DOHH2 (cell line): ENCODE results near the gene LIMS1.

Experiments
- H3F3A ChIP-seq: fragments of 200-600 bp; sonication (generic), shearing (Covaris generic); 2 replicates; pipeline ENCODE4 v1.6.0; 2016; ENCODE audit warnings: antibody characterized with exemption, mild to moderate bottlenecking; ENCODE audit not compliant: control insufficient read depth, insufficient read depth
- H3K27ac ChIP-seq: fragments of 200-600 bp; sonication (generic); 2 replicates; pipeline ENCODE4 v1.5.1; 2014; ENCODE audit warnings: low read depth, mild to moderate bottlenecking, low read length, moderate library complexity
- H3K27me3 ChIP-seq: fragments of 200-600 bp; sonication (generic); 2 replicates; pipeline ENCODE4 v1.6.1; 2014; ENCODE audit warnings: mild to moderate bottlenecking, low read length, mixed read lengths; ENCODE audit not compliant: control insufficient read depth
- H3K36me3 ChIP-seq: fragments of 200-600 bp; sonication (generic); 2 replicates; pipeline ENCODE4 v1.6.1; 2014; ENCODE audit warnings: mild to moderate bottlenecking, low read length, moderate library complexity, mixed read lengths; ENCODE audit not compliant: control insufficient read depth
- H3K4me1 ChIP-seq: fragments of 200-600 bp; sonication (generic); 2 replicates; pipeline ENCODE4 v1.6.1; 2014; ENCODE audit warnings: mild to moderate bottlenecking, low read length, mixed read lengths; ENCODE audit not compliant: control insufficient read depth
- H3K4me2 ChIP-seq: fragments of 200-600 bp; sonication (generic); 2 replicates; pipeline ENCODE4 v1.6.0; 2014; ENCODE audit warnings: mild to moderate bottlenecking, low read length, moderate library complexity
- H3K4me3 ChIP-seq: fragments of 200-600 bp; sonication (generic); 2 replicates; pipeline ENCODE4 v1.5.1; 2014; ENCODE audit warnings: mild to moderate bottlenecking, low read length, mixed read lengths
- H3K79me2 ChIP-seq: fragments of 200-600 bp; sonication (generic); 2 replicates; pipeline ENCODE4 v1.6.1; 2014; ENCODE audit warnings: mild to moderate bottlenecking, low read length, mixed read lengths; ENCODE audit not compliant: control insufficient read depth
- H3K9me2 ChIP-seq: fragments of 200-600 bp; sonication (generic); replicated peaks from 2 replicates; pipeline ENCODE4 v1.6.1; 2014; ENCODE audit warnings: mild to moderate bottlenecking, low read length, mixed read lengths; ENCODE audit not compliant: control insufficient read depth
- H3K9me3 ChIP-seq: fragments of 200-600 bp; sonication (generic); 2 replicates; pipeline ENCODE4 v1.6.1; 2014; ENCODE audit warnings: antibody characterized with exemption, low read length, mixed read lengths; ENCODE audit not compliant: control insufficient read depth, insufficient read depth
- H4K20me1 ChIP-seq: fragments of 200-600 bp; sonication (generic); 2 replicates; pipeline ENCODE4 v1.6.0; 2014; ENCODE audit warnings: low read depth, mild to moderate bottlenecking, antibody characterized with exemption, low read length, moderate library complexity; ENCODE audit not compliant: control insufficient read depth, insufficient read depth
- CTCF ChIP-seq: fragments of 200-600 bp; sonication (generic); IDR thresholded peaks from one replicate; pipeline ENCODE4 v1.5.1; 2014; ENCODE audit warnings: antibody characterized with exemption, mild to moderate bottlenecking, low read depth, low read length; ENCODE audit not compliant: poor library complexity, severe bottlenecking
- EZH2phosphoT487 ChIP-seq: fragments of 200-600 bp; sonication (generic); IDR thresholded peaks from 2 replicates; pipeline ENCODE4 v1.6.1; 2017; ENCODE audit warnings: borderline replicate concordance, mild to moderate bottlenecking, antibody characterized with exemption, low read length, moderate library complexity, mixed read lengths

Gene LIMS1

GRCh38 chr2:108533832-108534583, at the start of gene LIMS1:
TSS of gene LIMS1 (plus strand) at chr2:108534470. CDS start at chr2:108534563, 93 bp downstream.
- Histone ChIP-seq H3K4me1 (peaks cover 26% of the 10 kb centered on the region), H3K9me3 (no peaks in the 10 kb centered on the region), H3K36me3 (peaks cover 7% of the 10 kb centered on the region; the same call in 1 of the 2 replicates), H4K20me1 (peaks cover 6% of the 10 kb centered on the region; the same call in 1 of the 2 replicates), H3K79me2 (peaks cover 53% of the 10 kb centered on the region), H3K27me3 (no peaks in the 10 kb centered on the region), H3F3A (no peaks in the 10 kb centered on the region), H3K9me2 (no peaks in the 10 kb centered on the region), H3K4me2 (peak within 1 kb of the TSS; percentile 90), H3K27ac (peak within 1 kb of the TSS; percentile 52), H3K4me3 (peak within 1 kb of the TSS; percentile 90)
- TF ChIP-seq EZH2phosphoT487 (no peak), CTCF (peak; percentile 3)

GRCh38 chr2:108485253-108485652, 49.0 kb upstream of the LIMS1 start:
- Histone ChIP-seq H3K9me3 (no peaks in the 10 kb centered on the region), H3K36me3 (peaks cover 52% of the 10 kb centered on the region), H3K4me3 (no peak overlapping the region), H3K4me2 (no peak overlapping the region), H3K79me2 (no peaks in the 10 kb centered on the region), H3F3A (no peaks in the 10 kb centered on the region; the same call in 1 of the 2 replicates), H4K20me1 (no peaks in the 10 kb centered on the region), H3K27me3 (no peaks in the 10 kb centered on the region), H3K4me1 (no peaks in the 10 kb centered on the region), H3K27ac (no peak overlapping the region), H3K9me2 (no peaks in the 10 kb centered on the region)
- TF ChIP-seq EZH2phosphoT487: no peak
- TF ChIP-seq CTCF: no peak

GRCh38 chr2:108490506-108491122, 43.7 kb upstream of the LIMS1 start:
- Histone ChIP-seq H3K79me2 (no peaks in the 10 kb centered on the region), H3K4me2 (no peak overlapping the region), H3K4me3 (no peak overlapping the region), H3K36me3 (peaks cover 44% of the 10 kb centered on the region), H4K20me1 (no peaks in the 10 kb centered on the region), H3K9me2 (no peaks in the 10 kb centered on the region), H3F3A (no peaks in the 10 kb centered on the region), H3K4me1 (no peaks in the 10 kb centered on the region), H3K27ac (no peak overlapping the region), H3K9me3 (no peaks in the 10 kb centered on the region), H3K27me3 (no peaks in the 10 kb centered on the region)
- TF ChIP-seq CTCF (no peak), EZH2phosphoT487 (no peak)
